Measurements from ENCODE around the gene GET4. TPM values are rescaled to one million over a fixed set of nuclear protein-coding genes. Genes with fewer than 3 reads are reported as not detected.

GET4 gene
- total RNA-seq, 4 donors from 2014 or later = 6.1 to 39.4 (median 26.7) TPM

DNA sequence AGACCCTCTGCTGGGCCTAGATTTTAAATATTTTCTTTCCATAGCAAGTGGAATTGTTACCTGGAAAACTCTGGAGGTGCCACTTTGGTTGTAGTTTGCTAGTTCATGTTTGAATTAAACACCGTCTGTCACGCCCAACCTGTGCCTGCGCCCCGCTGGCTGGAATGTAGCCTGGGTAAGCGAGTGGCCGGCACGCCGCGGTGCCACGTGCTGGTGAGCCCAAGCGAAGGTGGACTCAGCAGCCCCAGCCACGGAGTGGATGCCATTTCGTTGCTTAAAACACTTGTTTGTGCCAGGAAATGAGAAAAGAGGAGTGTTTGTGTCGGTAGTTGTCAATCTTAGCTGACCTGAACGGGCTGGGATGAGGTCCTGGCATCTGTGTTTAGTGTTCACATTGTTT lies 2.7 kb downstream of the GET4 start:
- TF ChIP-seq, protein P1, sequence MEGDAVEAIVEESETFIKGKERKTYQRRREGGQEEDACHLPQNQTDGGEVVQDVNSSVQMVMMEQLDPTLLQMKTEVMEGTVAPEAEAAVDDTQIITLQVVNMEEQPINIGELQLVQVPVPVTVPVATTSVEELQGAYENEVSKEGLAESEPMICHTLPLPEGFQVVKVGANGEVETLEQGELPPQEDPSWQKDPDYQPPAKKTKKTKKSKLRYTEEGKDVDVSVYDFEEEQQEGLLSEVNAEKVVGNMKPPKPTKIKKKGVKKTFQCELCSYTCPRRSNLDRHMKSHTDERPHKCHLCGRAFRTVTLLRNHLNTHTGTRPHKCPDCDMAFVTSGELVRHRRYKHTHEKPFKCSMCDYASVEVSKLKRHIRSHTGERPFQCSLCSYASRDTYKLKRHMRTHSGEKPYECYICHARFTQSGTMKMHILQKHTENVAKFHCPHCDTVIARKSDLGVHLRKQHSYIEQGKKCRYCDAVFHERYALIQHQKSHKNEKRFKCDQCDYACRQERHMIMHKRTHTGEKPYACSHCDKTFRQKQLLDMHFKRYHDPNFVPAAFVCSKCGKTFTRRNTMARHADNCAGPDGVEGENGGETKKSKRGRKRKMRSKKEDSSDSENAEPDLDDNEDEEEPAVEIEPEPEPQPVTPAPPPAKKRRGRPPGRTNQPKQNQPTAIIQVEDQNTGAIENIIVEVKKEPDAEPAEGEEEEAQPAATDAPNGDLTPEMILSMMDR (IDR thresholded peaks at IDR 0.05) = no peak
- no peak for TF ChIP-seq POLR2A (IDR thresholded peaks at IDR 0.05)
- intact Hi-C loops (cut with DNase I; ENCODE audit: low total_unique reads) = loop anchor here (10.0 kb wide), 1 partner anchor 94 kb away; no protein-coding TSS in a partner anchor
- no peak for DNase-seq
- Histone ChIP-seq H3K36me3 (no peaks in the 10 kb centered on the region), H3K9me3 (no peaks in the 10 kb centered on the region), H3K4me1 (peaks cover 0 to 21% of the 10 kb centered on the region in 2 donors), H3K27ac (no peak overlapping the region), H3K4me3 (no peak overlapping the region), H3K27me3 (no peaks in the 10 kb centered on the region)

DNA sequence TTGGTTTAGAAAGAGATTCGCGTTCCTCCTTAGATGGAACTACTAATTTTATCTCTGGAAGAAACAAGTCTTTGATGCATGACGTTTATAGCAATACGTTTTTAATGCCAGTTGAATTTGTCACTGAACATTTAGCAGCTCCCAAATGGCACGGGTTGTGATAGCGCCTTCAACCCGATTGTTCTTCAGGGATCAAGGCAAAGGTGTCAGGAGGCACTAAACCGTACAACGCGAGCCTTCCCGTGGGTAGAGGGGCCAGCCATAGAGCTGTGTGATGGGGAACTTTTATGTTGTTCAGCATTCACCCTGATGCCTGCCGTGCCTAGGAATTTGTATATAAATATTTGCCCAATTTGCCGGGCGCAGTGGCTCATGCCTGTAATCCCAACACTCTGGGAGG lies 3.4 kb downstream of the GET4 start:
- intact Hi-C loops (cut with DNase I; ENCODE audit: low total_unique reads) = loop anchor here (10.0 kb wide), 1 partner anchor 95 kb away; no protein-coding TSS in a partner anchor
- Histone ChIP-seq H3K27ac (no peak overlapping the region), H3K4me1 (peaks cover 0 to 22% of the 10 kb centered on the region in 2 donors), H3K4me3 (no peak overlapping the region), H3K36me3 (no peaks in the 10 kb centered on the region), H3K9me3 (no peaks in the 10 kb centered on the region), H3K27me3 (no peaks in the 10 kb centered on the region)
- DNase-seq = no peak
- TF ChIP-seq, protein P1 (IDR thresholded peaks at IDR 0.05) = no peak
- no peak for TF ChIP-seq POLR2A (IDR thresholded peaks at IDR 0.05)

DNA sequence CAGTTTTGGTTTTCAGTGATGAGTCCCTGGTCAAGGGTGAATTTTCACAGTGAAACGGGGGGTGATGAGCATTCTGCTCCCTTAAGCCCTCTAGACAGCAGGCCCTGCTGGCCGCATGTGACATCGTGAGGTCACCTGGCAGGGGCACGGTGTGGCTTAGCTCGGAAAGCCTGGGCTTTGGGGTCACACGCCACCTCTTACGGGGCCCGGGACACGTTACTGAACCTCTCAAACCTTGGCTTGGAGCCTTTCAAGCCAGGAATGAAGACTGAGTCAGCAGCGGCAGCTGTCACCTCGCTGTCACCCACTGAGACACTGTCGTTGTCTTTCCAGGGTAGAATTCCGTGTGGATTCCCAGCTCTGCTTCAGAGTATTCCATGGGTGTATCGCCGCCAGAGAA lies 4.1 kb downstream of the GET4 start:
- Histone ChIP-seq H3K27ac (no peak overlapping the region), H3K27me3 (no peaks in the 10 kb centered on the region), H3K4me1 (peaks cover 0 to 17% of the 10 kb centered on the region in 2 donors), H3K4me3 (no peak overlapping the region), H3K9me3 (no peaks in the 10 kb centered on the region), H3K36me3 (no peaks in the 10 kb centered on the region)
- TF ChIP-seq, protein P1 (IDR thresholded peaks at IDR 0.05) = no peak
- no peak for TF ChIP-seq POLR2A (IDR thresholded peaks at IDR 0.05)
- intact Hi-C loops (cut with DNase I; ENCODE audit: low total_unique reads) = no loop called here
- DNase-seq = no peak

DNA sequence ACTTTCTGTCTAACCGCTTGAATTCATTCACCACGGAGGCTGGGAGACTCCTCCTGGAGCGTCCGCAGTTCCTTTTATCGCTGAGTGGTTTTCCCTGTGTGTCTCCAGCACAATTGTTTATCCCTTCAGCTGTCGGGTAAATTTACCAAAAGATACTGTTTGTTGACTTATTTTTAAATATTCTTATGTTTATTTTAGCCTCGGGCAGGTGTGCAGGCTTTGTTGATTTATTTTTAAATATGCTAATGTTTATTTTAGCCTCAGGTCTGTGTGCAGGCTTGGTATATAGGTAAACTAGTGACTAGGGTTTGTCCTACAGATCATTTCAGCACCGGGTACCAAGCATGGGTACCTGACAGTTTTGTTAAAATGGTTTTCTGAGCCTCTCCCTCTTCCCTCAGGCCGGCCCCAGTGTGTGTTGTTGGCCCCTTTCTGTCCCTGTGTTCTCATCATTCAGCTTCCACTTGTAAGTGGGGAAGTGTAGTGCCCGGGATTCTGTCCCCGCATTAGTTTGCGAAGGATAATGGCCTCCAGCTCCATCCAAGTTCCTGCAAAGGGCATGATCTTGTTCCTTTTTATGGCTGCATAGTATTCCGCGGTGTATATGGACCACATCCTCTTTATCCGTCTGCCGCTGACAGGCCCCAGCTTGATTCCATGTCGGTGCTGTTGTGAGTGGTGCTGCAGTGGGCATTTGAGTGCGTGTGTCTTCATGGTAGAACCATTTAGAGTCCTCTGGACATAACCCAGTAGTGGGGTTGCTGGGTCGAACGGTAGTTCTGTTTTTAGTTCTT lies 5.3 kb downstream of the GET4 start:
- H3K27ac ChIP-seq = no peak overlapping the region
- H3K27me3 ChIP-seq = no peaks in the 10 kb centered on the region
- H3K4me1 ChIP-seq = peaks cover 0 to 15% of the 10 kb centered on the region in 2 donors
- no peaks in the 10 kb centered on the region for H3K9me3 ChIP-seq
- H3K36me3 ChIP-seq = no peaks in the 10 kb centered on the region
- DNase-seq = no peak
- TF ChIP-seq, protein P1 (IDR thresholded peaks at IDR 0.05) = no peak
- TF ChIP-seq POLR2A (IDR thresholded peaks at IDR 0.05) = no peak
- H3K4me3 ChIP-seq = no peak overlapping the region
- intact Hi-C loops (cut with DNase I; ENCODE audit: low total_unique reads) = no loop called here

DNA sequence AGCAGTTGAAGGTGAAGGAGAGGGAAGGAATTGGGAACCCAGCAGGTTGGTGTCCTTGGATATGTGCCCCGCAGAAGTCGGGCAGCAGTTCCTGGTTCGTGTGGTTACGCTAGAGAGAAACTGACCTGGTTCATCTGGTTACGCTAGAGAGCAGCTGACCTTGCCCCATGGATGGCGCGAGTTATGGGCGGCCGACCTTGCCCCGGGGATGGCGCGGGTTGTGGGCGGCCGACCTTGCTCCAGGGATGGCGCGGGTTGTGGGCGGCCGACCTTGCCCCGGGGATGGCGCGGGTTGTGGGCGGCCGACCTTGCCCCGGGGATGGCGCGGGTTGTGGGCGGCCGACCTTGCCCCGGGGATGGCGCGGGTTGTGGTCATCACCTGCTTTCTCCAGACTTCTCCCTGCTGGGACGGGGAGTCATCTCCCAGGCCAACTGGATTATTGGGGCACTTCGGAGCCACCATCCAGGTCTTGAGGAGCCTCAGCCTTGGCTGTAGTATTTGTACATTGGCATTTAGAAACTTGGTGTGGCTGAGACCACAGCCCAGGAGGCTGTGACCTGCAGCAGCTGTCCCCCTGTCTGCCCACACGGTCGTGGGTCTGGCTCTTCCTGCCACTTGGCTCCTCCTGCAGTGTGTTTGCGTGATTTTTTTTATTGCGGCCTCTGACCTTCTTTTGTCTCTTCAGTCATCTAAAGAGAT lies 6.1 kb downstream of the GET4 start:
- TF ChIP-seq, protein P1 (IDR thresholded peaks at IDR 0.05) = no peak
- TF ChIP-seq POLR2A (IDR thresholded peaks at IDR 0.05) = no peak
- Histone ChIP-seq H3K27ac (no peak overlapping the region), H3K4me3 (no peak overlapping the region), H3K27me3 (no peaks in the 10 kb centered on the region), H3K9me3 (no peaks in the 10 kb centered on the region), H3K36me3 (no peaks in the 10 kb centered on the region), H3K4me1 (peaks cover 0 to 15% of the 10 kb centered on the region in 2 donors)
- intact Hi-C loops (cut with DNase I; ENCODE audit: low total_unique reads) = no loop called here
- DNase-seq = no peak
